HepG2 (cell line): ENCODE results near the gene SLC12A3. TPM values are rescaled to one million over a fixed set of nuclear protein-coding genes. Genes with fewer than 3 reads are reported as not detected.
A peak's percentile ranks its signal among the peaks of the same experiment; 100 is the strongest.

Experiments used
- ADNP ChIP-seq: sonication (generic); formaldehyde crosslinking; IDR thresholded peaks from 2 replicates; pipeline ENCODE4 v1.4.0; 2020; ENCODE audit warnings: missing genetic modification reagents
- BCLAF1 ChIP-seq: fragments of 450-650 bp; IDR thresholded peaks from 2 replicates; pipeline ENCODE4 v1.6.1; 2017; ENCODE audit warnings: mild to moderate bottlenecking
- CEBPG ChIP-seq: IDR thresholded peaks from 2 replicates; pipeline ENCODE4 v1.6.1; 2016
- DMAP1 ChIP-seq: IDR thresholded peaks from 2 replicates; pipeline ENCODE4 v1.6.1; 2016
- FOXP4 ChIP-seq: sonication (generic); formaldehyde crosslinking; IDR thresholded peaks from 2 replicates; pipeline ENCODE4 v1.4.0; 2020; ENCODE audit warnings: missing genetic modification reagents
- GABPA ChIP-seq, 2 experiments: IDR thresholded peaks; 2 replicates each; pipeline ENCODE4 v1.6.1; 2011 to 2016; ENCODE audit warnings: low read depth in 2 of 2, low read length in 1 of 2, missing biosample characterization in 1 of 2, missing genetic modification characterization in 1 of 2
- HDAC1 ChIP-seq: sonication (generic); formaldehyde crosslinking; IDR thresholded peaks from 2 replicates; pipeline ENCODE4 v1.5.1; 2020; ENCODE audit warnings: mild to moderate bottlenecking, missing genetic modification reagents
- MTF2 ChIP-seq: sonication (generic); formaldehyde crosslinking; IDR thresholded peaks from 2 replicates; pipeline ENCODE4 v1.5.0; 2020; ENCODE audit warnings: missing genetic modification reagents, borderline replicate concordance
- NFIC ChIP-seq: IDR thresholded peaks from 2 replicates; pipeline ENCODE4 v1.6.1; 2012; ENCODE audit warnings: mild to moderate bottlenecking, low read length, inconsistent platforms
- PITX1 ChIP-seq: sonication (generic); formaldehyde crosslinking; IDR thresholded peaks from 2 replicates; pipeline ENCODE4 v1.5.1; 2020; ENCODE audit warnings: mild to moderate bottlenecking, missing genetic modification reagents
- PRPF4 ChIP-seq: fragments of 200-400 bp; formaldehyde crosslinking; IDR thresholded peaks from 2 replicates; pipeline ENCODE4 v1.6.1; 2016; ENCODE audit warnings: low read length, low read depth; ENCODE audit not compliant: poor library complexity, severe bottlenecking
- SMARCE1 ChIP-seq: fragments of 450-650 bp; IDR thresholded peaks from 2 replicates; pipeline ENCODE4 v1.6.1; 2017; ENCODE audit warnings: borderline replicate concordance
- SSRP1 ChIP-seq: IDR thresholded peaks from 2 replicates; pipeline ENCODE4 v1.6.1; 2016; ENCODE audit warnings: control low read depth
- ZFP82 ChIP-seq: sonication (generic); formaldehyde crosslinking; IDR thresholded peaks from 2 replicates; pipeline ENCODE4 v1.5.1; 2020; ENCODE audit warnings: mild to moderate bottlenecking, missing genetic modification reagents, borderline replicate concordance
- ZIK1 ChIP-seq: sonication (generic); formaldehyde crosslinking; IDR thresholded peaks from 2 replicates; pipeline ENCODE4 v1.5.0; 2020; ENCODE audit warnings: mild to moderate bottlenecking, low read depth, missing genetic modification reagents, borderline replicate concordance
- ZMYM3 ChIP-seq: sonication (generic); formaldehyde crosslinking; IDR thresholded peaks from 2 replicates; pipeline ENCODE4 v1.5.1; 2020; ENCODE audit warnings: mild to moderate bottlenecking, missing genetic modification reagents
- ZNF138 ChIP-seq: sonication (generic); formaldehyde crosslinking; IDR thresholded peaks from 2 replicates; pipeline ENCODE4 v1.5.0; 2020; ENCODE audit warnings: mild to moderate bottlenecking, low read depth, missing genetic modification reagents
- ZNF24 ChIP-seq: fragments of 450-650 bp; IDR thresholded peaks from 2 replicates; pipeline ENCODE4 v1.6.1; 2017; ENCODE audit warnings: antibody characterized with exemption, mild to moderate bottlenecking
- ZNF275 ChIP-seq: sonication (generic); formaldehyde crosslinking; IDR thresholded peaks from 2 replicates; pipeline ENCODE4 v1.8.0; 2022; ENCODE audit warnings: missing genetic modification reagents, mild to moderate bottlenecking, inconsistent platforms, borderline replicate concordance
- ZNF703 ChIP-seq: sonication (generic); formaldehyde crosslinking; IDR thresholded peaks from 2 replicates; pipeline ENCODE4 v1.5.1; 2020; ENCODE audit warnings: missing genetic modification reagents, mild to moderate bottlenecking, moderate library complexity, borderline replicate concordance
- ZNF768 ChIP-seq: sonication (generic); formaldehyde crosslinking; IDR thresholded peaks from 2 replicates; pipeline ENCODE4 v1.4.0; 2020; ENCODE audit warnings: missing genetic modification reagents
- polyA plus RNA-seq, 8 experiments: library from polyadenylated mRNA; depleted of rRNA in 3 of 8; stranded (reverse) in 7 of 8; unstranded in 1 of 8; fragments of >200 nt; fragmentation: Illumina TruSeq in 4 of 8; extraction: Trizol in 4 of 8; gene quantifications; 2 replicates each; pipeline versions ENCODE4 v1.2.1 to v1.2.3, GENCODE V29; 2011 to 2016; ENCODE audit warnings: low read depth in 4 of 8, missing spikeins in 1 of 8, mixed read lengths in 1 of 8; ENCODE audit not compliant: insufficient read depth in 1 of 8
- total RNA-seq, 5 experiments: library from RNA; depleted of rRNA; stranded (reverse); fragments of >200 nt; fragmentation: Illumina TruSeq; extraction: Trizol; gene quantifications; 2 replicates each; pipeline ENCODE4 v1.2.3, GENCODE V29; 2016; ENCODE audit warnings: low read depth in 1 of 5
- TF ChIP-seq, protein P1 (sequence below): sonication (generic); formaldehyde crosslinking; IDR thresholded peaks from 2 replicates; pipeline ENCODE4; 2020; ENCODE audit warnings: missing genetic modification reagents, mild to moderate bottlenecking, borderline replicate concordance

The SLC12A3 gene
- total and polyA plus RNA-seq, 2 of the 13 experiments (the other 11 are each of a cell fraction or from before 2014, with no cell fraction given): 6.2 TPM; not detected in 1

GRCh38 chr16:56865394-56866062, 521 bp downstream of the SLC12A3 start (continued):
- TF ChIP-seq, protein P1, sequence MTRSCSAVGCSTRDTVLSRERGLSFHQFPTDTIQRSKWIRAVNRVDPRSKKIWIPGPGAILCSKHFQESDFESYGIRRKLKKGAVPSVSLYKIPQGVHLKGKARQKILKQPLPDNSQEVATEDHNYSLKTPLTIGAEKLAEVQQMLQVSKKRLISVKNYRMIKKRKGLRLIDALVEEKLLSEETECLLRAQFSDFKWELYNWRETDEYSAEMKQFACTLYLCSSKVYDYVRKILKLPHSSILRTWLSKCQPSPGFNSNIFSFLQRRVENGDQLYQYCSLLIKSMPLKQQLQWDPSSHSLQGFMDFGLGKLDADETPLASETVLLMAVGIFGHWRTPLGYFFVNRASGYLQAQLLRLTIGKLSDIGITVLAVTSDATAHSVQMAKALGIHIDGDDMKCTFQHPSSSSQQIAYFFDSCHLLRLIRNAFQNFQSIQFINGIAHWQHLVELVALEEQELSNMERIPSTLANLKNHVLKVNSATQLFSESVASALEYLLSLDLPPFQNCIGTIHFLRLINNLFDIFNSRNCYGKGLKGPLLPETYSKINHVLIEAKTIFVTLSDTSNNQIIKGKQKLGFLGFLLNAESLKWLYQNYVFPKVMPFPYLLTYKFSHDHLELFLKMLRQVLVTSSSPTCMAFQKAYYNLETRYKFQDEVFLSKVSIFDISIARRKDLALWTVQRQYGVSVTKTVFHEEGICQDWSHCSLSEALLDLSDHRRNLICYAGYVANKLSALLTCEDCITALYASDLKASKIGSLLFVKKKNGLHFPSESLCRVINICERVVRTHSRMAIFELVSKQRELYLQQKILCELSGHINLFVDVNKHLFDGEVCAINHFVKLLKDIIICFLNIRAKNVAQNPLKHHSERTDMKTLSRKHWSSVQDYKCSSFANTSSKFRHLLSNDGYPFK (CRISPR knock-in tag): no peak
- TF ChIP-seq ADNP (CRISPR knock-in tag) (0 out of 2 replicates have a peak, but pooled peaks have one; percentile 37), ZNF138 (CRISPR knock-in tag) (no peak), ZFP82 (CRISPR knock-in tag) (no peak), BCLAF1 (no peak), GABPA (IDR thresholded peaks at IDR 0.05; ENCODE audit: low read depth, low read length) (0 out of 2 replicates have a peak, but pooled peaks have one; percentile 2), GABPA (CRISPR knock-in tag; IDR thresholded peaks at IDR 0.05; ENCODE audit: low read depth) (no peak), FOXP4 (no peak), ZMYM3 (CRISPR knock-in tag) (peak; percentile 89), SSRP1 (no peak), MTF2 (CRISPR knock-in tag) (no peak), SMARCE1 (no peak), PITX1 (CRISPR knock-in tag) (no peak), ZNF703 (no peak), PRPF4 (no peak), ZIK1 (no peak), ZNF275 (CRISPR knock-in tag) (no peak), ZNF24 (no peak), DMAP1 (CRISPR knock-in tag) (no peak), ZNF768 (CRISPR knock-in tag) (peak; percentile 99), NFIC (no peak), CEBPG (CRISPR knock-in tag) (no peak), HDAC1 (CRISPR knock-in tag) (0 out of 2 replicates have a peak, but pooled peaks have one; percentile 11)
